NCI-H345 treated with DMSO at 0.1 percent for 48 hours (cell line): ENCODE measurements around the gene PLCG2.
"Not testable (repeated sequence)": the region's sequence is repeated elsewhere in the genome, so short reads cannot be mapped to it uniquely, and the experiment has no call there.

Experiments
- DNase-seq: peaks from one replicate; lab custom pipeline; 2025; ENCODE audit not compliant: unreplicated experiment; lab: John Stamatoyannopoulos, UW

The PLCG2 gene

DNA sequence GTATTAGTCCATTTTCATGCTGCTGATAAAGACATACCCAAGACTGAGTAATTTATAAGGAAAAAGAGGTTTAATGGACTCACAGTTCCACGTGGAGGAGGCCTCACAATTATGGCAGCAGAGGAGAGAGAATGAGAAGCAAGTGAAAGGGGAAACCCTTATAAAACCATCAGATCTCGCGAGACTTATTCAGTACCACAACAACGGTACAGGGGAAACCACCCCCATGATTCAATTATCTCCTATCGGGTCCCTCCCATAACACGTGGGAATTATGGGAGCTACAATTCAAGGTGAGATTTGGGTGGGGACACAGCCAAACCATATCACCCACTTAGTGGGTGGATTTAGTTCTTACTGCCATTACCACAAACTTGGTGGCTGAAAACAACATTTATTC lies 155.6 kb downstream of the PLCG2 start:
- DNase-seq = not testable (repeated sequence)

DNA sequence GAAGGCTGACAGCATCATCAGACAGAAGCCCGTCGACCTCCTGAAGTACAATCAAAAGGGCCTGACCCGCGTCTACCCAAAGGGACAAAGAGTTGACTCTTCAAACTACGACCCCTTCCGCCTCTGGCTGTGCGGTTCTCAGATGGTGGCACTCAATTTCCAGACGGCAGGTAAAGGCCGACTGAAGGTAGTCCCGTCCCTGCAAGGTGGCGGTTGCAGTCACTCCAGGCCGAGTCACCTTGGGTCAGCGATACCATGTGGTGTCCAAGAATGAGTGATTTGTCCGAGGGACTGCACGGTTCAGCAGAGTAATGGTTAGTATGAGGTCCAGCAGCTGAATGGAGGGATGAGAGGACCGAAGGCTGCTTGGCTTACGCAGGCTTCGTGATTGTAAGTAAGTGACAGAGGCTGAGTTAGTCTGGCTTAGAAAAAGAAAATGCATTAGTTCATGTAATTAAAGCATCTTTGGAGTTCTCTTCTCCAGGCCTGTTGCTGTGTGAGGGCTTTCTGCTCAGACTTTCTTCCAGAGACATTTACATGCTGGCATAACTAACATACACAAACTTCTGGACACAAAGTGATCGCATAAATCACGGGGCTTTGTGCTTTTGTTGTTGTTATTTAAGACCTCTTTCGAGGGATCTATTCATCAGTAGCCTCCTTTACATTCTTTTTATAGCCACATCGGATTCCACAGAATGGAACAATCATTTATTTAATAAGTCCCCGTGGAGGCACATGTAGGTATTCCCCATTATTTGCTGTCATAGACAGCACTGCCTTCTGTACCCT lies 157.3 kb downstream of the PLCG2 start:
- DNase-seq = no peak

DNA sequence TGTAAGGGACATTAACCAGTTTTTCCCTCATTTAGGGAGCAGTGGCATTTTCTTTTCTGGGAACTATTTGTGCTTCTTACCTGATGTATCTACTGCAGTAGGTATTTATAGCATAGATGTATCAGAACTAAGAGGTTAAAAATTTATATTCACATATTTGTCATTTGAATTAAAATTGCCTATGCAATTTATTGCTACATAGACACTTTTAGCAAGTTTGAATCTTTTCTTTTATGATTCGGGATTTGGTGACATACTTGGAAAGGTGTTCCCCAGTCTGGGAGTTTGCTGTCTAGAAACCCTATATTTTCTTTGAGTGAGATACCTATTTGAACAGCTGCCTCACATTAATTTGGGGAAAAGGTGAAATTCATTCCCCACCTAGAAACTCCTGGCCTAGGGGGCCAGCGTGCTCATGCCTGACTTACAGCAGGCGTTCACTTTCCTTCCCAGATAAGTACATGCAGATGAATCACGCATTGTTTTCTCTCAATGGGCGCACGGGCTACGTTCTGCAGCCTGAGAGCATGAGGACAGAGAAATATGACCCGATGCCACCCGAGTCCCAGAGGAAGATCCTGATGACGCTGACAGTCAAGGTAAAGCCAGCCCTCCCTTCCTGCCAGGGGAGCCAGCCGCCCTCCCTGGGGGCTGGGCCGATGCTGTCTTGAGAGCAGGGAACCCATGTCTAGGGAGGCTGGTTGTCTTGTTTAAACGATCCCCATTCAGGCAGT lies 158.4 kb downstream of the PLCG2 start:
- DNase-seq = peak; percentile 38

DNA sequence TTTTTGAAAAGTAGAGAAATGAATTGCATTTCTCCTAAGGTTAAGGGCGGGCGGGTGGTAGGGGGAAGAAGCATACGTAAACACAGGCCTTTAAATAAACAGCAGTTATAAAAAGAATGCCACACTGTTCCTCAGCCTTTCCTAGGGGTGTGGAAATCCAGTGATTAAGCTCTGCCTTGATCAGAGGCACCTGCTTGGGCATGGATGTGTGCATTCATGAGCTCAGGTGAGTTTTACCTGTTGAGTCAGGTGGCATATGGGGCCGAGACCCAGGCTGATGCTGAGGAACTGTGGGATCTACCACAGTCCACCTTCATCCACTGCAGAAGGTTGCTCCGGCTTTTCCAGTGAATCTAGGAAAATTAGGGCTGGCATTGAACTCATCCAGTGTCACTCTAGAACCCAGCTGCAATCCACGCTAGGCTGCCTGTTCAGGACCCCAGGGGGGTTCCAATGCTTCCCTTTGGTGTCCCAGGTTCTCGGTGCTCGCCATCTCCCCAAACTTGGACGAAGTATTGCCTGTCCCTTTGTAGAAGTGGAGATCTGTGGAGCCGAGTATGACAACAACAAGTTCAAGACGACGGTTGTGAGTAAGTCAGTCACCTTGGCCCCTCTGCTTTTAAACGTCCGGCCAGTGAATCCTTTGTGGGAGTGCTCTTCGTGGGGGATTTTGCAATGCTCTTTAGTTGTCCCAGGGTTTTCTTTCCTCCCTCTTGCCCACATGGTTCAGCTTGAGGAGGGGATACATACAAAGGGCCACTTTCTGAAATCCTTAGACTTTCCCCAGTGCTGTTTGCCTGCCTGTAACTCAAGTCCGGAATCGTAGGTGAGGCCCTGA lies 159.5 kb downstream of the PLCG2 start:
- DNase-seq = peak; percentile 3

DNA sequence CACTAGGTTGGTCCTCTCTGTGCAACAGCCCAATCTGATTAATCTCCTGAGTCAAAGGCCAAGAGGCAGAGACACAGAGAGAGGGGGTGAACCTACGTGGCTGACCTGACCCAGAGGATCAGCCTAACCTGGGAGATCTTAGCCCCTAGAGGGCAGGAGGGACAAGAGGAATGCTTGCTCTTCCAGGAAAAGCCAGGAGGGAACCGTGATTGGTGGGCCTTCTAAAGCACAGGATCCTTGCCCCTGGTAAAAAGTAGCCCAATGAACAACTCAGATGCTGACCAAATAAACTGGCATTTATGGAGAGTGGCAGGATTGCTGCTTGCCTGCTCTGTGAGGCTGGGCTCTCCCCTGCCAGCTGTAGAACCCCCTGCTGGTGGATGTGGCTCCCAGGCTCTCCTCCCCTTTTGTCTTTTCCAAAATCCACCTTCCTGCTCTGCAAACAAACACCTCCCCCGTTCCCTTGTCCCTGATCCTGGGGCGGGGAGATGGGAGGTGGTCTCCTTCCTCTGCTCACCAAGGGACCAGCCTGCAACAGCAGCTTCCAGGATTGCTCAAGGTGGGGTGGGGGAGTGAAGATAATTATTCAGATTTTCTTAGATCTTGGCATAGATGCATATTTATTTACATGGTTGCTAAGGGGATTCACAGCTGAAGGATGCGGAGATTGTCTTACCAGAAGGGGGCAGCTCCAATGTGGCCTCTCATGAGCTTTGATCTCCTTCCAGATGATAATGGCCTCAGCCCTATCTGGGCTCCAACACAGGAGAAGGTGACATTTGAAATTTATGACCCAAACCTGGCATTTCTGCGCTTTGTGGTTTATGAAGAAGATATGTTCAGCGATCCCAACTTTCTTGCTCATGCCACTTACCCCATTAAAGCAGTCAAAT lies 160.3 kb downstream of the PLCG2 start:
- DNase-seq = peak; percentile 44

DNA sequence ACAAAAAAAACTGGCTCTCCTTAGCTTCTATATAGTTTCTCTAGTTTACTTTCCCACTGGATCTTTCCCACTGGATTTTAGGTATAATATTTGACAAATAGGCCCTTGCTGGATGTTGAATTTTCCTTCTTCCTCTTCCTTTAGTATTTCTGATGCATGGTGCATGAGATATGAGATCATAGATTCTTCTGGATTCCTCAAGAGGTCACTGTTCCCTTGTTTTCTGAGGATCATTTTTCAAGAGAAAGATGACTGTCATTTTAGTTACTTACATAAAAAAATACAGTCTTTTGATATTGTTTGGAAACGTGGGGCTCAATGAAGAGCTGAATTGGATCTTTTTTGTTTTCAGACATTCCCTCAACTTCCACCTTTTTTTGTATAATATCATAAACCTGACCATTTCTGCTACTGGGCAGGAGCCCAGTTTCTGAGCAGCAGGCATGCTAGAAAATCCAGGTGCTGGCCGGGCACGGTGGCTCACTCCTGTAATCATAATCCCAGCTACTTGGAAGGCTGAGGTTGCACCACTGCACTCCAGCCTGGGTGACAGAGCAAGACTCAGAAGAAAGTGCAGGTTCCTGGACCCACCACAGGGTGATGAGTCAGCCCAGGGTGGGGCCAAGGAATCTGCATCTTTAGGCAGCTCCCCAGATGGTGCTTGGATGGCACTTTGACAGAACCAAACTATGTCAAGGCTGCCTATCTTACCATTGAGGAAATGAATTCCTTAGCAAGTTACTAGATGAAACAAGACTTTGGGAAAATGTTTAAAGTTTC lies 161.9 kb downstream of the PLCG2 start:
- no peak for DNase-seq

DNA sequence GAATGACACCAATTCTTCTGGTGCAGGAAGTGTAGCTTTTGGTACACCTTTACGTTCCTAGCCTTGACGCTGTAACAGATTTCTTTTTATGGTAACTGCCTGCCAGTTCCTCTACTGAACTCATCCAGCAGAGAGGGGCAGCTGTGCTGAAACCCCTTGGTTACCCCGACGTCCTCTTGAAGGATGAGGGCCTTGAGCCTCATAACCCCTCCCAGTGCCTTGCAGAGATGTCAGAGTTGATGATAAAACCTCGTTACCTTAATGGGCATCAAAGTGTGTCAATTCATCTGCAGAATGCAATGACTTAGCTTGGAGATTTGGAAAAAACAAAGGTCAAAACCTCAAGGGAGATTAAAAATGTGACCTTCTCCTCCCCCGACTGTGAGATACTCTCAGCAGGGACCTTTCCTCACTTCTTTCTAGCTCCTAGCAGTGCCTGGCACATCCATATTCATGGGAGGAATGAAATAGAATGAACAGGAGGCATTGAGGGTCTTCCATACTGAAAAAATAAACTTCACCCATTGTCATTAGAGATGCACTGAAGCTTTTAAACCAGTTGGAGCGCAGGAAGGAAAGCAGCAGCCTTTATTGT lies 163.0 kb downstream of the PLCG2 start:
- no peak for DNase-seq

DNA sequence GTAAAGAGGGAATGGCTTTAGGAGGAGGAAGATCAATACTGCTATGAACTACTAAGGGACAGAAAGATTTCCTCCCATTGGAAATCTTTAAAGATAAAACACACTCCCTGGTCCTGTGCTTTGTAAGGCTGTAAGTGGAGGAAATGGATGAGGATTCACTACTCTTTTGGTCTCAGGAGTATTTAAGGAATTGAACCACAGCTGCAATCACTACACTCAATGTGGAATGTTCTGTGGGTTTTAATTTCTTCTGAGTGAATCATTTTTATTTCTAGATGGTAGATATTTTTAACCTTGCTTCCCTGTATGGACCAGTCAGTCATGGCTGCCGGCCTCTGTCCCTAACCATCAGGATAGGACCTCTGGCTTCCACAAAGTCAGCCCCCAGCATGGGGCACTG lies 166.6 kb downstream of the PLCG2 start:
- no peak for DNase-seq

DNA sequence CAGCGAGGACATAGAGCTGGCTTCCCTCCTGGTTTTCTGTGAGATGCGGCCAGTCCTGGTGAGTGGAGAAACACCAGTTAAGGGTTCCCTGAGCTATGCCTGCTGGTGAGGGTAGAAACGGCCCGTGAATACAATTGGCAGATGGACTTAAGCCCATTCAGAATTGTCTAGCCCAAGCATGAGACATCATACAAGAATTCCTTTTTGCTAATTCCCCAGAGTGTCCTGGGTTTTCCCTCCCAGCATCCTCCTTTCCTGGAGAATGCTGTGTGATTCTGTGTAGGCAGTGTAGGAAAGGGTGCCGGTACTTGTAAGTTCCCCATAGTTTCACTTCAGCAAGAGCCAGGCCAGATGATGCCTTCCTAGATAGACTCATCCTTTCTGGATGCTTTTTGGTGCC lies 167.1 kb downstream of the PLCG2 start:
- DNase-seq = no peak

DNA sequence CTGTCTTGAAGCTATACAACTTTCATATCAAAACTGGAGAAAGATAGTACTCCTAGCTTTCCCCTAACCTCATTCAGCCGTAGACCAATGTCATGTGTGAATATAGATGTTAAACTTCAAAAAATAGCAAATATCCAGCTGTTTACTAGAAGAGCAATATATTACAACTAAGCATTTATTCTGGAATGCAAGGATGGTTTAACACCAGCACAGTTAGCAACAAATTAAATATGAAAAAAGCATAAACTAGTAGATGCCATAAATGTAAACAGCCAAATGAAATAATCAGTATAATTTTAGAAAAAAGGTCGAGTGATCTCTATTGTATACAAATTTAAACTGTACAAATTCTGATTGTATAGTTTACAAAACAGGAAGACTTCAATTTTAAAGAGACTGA lies 172.5 kb downstream of the PLCG2 start:
- DNase-seq = no peak

DNA sequence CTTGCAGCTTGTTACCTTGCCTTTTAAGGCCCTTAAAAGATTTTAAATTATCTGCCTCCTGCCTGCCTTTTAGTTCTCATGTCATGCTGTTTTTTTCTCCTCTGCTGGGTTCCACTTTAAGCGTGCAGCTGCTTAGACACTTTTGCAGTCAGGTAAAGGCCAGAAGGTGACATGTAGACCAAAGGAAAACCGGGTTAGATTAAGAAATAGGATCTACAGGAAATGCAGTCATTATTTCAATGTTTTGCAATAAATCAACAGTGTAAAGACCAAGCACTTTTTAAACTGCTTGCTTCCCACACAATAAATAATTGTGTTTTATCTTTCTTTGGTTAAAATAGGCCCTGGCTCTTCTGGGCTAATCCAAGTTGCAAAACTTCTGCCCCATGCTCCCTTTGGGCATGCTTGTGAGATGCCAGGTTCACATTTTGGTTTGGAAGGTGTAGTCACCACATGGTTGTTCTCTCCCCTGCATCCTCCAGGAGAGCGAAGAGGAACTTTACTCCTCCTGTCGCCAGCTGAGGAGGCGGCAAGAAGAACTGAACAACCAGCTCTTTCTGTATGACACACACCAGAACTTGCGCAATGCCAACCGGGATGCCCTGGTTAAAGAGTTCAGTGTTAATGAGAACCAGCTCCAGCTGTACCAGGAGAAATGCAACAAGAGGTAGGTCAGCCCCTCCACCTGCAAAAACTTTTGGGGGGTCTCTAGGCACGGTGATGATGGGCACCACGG lies 177.3 kb downstream of the PLCG2 start:
- no peak for DNase-seq

DNA sequence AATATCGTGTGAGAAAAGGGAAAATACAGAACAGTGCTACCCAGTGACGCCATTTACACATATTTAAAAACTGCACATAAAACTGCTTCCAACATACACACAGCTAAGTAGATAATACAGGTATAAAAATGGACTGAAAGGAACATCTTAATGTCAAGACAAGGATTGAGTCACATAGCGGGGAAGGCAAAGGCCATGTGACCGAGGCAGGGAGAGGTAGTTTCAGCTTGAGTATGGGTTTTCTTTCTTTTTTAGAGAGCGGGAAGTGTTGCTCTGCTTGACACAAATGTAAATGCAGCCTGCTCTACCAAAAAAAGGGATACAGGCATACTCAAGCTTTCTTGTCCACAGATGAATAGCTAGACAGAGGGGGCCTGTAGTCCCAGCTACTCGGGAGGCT lies 185.7 kb downstream of the PLCG2 start:
- no peak for DNase-seq

DNA sequence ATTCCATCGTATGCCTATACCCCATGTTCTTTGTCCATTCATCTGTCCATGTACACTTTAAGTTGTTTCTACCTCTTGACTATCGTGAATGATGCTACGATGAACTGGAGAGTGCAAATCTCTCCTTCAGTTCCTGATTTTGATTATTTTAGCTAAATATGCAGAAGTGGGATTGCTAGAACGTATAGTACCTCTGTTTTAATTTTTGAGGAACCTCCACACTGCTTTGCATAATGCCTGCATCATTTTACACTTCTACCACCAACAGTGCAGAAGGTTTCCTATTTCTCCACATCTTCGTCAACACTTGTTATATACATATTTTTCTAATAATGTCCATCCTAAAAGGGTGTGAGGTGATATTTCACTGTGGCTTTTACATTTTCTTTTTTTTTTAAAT lies 188.3 kb downstream of the PLCG2 start:
- DNase-seq = no peak

DNA sequence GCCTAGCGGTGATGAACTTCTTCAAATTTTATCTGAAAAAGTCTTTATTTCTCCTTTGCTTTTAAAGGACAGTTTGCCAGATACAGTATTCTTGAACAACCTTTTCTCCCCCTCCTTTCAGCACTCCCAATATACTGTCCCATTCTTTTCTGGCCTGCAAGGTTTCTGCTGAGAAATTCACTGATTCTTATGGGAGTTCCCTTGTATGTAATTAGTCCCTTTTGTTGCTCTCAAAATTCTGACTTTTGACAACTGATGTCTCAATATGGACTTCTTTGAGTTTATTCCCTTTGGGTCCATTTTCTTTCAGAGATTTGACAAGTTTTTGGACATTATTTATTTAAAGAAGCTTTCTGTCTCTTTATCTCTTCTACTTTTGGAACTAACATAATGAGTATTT lies 192.8 kb downstream of the PLCG2 start:
- no peak for DNase-seq

DNA sequence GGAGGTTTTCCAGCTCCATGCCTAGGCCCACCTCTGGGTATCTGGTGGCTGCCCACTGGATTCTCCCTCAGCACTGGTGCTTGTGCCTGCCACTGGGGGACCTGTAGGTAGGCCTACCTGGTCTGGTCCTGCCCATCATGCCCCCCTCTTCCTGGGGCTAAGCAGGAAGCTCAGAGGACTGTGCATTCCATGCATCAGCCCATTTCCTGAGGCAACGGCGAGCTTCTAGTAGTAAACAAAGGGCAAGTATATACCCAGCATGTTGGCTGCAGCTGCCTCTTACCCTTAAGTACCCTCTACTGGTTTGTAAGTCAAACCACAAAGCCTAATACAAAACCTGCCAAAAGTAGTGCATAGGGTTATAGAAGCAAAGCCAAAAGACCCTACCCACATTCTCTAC lies 194.6 kb downstream of the PLCG2 start:
- DNase-seq = no peak

DNA sequence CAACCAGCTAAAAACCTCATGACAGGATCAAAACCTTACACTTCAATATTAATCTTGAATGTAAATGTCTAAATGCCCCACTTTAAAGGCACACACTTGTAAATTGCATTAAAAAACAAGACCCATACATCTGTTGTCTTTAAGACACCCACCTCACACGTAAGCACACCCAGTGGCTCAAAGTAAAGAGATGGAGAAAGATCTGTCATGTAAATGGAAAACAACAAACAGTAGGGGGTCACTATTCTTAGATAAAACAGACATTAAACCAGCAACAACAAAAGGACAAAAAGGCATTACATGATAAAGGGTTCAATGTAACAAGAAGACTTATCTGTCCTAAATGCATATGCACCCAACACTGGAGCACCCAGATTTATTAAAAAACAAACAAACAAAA lies 196.5 kb downstream of the PLCG2 start:
- no peak for DNase-seq

DNA sequence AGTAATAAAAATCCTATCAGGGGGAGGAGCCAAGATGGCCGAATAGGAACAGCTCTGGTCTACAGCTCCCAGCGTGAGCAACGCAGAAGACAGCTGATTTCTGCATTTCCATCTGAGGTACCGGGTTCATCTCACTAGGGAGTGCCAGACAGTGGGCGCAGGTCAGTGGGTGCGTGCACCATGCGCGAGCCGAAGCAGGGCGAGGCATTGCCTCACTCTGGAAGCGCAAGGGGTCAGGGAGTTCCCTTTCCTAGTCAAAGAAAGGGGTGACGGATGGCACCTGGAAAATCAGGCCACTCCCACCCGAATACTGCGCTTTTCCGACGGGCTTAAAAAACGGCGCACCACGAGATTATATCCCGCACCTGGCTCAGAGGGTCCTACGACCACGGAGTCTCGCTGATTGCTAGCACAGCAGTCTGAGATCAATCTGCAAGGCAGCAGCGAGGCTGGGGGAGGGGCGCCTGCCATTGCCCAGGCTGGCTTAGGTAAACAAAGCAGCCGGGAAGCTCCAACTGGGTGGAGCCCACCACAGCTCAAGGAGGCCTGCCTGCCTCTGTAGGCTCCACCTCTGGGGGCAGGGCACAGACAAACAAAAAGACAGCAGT lies 198.3 kb downstream of the PLCG2 start:
- DNase-seq = not testable (repeated sequence)

DNA sequence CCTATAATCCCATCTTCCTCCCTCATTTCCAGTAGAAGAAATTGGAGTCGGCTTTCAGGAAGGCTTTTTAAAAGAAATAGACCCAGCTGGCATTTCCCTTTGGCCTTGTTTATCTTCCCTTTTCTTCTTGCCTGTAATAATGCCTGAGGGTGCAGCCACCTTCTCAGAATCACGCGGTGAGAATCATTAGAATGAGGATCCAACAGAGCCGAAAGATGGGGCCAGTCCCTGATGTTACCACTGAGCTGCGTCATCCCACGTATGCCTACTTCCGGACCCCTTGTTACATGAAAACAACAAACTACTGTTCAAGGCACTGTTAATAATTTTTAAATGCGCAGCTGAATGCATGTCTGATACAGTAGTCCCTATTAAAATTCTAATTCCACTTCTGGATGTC lies 208.0 kb downstream of the PLCG2 start:
- no peak for DNase-seq
